HG03025 (cell line): ENCODE measurements around the gene TBCD.

Experiments
- ATAC-seq: cut with Tn5 transposase; IDR thresholded peaks from one replicate; pipeline ENCODE4 v1.9.1; 2021; ENCODE audit warnings: mild to moderate bottlenecking, moderate library complexity; ENCODE audit not compliant: unreplicated experiment, low FRiP score

Gene TBCD

GRCh38 chr17:82805823-82806222 is 54.0 kb downstream of the TBCD start:
- no peak for ATAC-seq

DNA sequence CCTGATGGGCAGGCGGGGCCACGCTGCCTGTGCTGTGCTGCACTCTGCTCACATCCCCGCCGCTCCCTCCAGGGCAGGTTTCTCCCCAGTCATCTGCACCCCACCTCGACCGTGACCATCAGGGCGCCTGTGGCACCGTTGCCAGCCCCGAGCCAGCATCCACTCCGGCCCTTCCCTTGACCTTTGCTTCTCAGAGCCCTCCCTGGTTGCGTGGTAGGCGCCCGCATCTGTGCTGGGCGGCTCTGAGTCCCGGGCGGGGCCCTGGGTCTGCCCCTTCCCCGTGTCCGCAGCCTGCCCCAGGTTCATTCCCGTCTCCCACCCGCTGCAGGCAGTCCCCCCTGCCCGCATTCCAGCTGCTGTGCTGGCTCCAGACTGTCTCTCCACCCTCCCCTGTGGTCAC is 54.8 kb downstream of the TBCD start:
- no peak for ATAC-seq

DNA sequence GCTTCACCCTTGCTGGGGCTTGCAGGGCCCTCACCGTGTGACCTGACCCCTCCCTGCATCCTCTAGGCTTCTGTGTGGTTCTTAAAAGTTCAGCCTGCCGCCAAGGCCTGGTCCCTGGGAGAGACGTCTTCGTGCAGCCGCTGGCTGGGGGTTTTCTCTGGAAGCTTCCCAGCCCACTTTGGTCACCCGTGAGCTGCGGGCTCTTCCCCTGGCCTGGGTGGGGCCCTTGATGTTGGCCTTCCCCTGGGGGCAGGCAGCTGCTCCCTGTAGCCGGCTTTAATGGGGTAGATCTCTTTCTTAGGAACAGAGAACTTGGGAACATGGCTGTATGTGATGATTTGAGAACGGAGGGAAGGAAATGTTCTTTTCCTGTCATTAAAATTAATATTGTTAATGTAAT is 55.2 kb downstream of the TBCD start:
- ATAC-seq, result no peak

GRCh38 chr17:82807562-82807961 is 55.7 kb downstream of the TBCD start:
- ATAC-seq, result no peak

- no peak for ATAC-seq
Observed at GRCh38 chr17:82808006-82808405, 56.1 kb downstream of the TBCD start.

DNA sequence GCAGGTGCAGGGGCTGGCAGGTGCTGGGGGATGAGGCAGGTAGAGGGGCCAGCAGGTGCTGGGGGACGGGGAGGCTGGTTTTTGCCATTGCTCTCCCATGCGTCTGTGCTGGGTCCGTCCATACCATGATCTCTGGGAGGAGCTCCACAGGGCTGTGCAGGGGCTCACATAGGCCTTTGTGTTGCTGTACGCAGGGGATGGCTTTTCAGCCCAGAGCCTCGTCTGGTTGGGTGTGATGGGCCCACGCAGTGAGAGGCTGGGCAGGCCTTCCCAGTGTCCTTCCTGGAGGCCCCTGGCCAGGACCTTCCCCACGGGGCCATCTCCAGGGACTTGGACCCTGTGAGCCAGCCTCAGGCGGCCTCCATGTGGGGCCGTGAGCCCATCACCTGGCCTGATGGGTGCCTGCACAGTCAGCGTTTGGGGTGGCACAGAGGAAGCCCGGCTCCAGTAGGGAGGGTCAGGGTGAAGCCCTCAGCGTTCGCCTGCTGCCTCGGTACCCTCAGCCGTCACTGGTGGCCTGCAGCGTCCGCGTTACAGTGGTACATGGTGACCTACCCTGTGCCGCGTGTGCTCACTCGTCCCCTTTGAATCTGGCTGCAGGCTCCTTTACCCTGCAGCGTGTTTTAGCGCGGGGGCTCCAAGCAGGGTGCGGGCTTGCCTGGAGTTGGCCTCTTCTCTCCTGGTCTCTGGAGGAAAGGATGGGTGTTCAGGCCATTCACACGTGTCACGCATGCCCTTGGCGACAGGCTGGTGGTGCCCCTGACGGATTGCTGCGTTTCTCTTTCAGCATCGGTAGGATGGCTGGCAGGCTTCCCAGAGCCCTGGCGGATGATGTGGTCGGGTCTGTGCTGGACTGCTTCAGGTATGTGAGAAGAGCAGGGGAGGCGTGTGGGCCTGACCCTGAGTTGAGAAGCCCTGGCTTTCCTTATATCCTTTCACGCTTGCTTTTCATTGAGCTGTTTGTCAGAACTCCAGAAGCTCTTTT is 57.3 kb downstream of the TBCD start:
- no peak for ATAC-seq

- ATAC-seq, result no peak
Observed at GRCh38 chr17:82810644-82811430, 59.0 kb downstream of the TBCD start.

- ATAC-seq, result no peak
Observed at GRCh38 chr17:82812058-82812457, 60.2 kb downstream of the TBCD start.

DNA sequence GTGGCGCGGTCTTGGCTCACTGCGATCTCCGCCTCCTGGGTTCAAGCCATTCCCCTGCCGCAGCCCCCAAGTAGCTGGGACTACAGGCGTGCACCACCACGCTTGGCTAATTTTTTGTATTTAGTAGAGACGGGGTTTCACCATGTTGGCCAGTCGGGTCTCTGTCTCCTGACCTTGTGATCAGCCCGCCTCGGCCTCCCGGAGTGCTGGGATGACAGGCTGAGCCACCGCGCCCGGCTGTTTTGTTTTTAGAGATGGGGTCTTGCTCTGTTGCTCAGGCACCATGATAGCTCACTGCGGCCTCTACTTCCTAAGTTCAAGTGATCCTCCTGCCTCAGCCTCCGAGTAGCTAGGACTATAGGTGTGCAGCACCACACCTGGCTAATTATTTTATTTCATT is 60.7 kb downstream of the TBCD start:
- ATAC-seq, result no peak

DNA sequence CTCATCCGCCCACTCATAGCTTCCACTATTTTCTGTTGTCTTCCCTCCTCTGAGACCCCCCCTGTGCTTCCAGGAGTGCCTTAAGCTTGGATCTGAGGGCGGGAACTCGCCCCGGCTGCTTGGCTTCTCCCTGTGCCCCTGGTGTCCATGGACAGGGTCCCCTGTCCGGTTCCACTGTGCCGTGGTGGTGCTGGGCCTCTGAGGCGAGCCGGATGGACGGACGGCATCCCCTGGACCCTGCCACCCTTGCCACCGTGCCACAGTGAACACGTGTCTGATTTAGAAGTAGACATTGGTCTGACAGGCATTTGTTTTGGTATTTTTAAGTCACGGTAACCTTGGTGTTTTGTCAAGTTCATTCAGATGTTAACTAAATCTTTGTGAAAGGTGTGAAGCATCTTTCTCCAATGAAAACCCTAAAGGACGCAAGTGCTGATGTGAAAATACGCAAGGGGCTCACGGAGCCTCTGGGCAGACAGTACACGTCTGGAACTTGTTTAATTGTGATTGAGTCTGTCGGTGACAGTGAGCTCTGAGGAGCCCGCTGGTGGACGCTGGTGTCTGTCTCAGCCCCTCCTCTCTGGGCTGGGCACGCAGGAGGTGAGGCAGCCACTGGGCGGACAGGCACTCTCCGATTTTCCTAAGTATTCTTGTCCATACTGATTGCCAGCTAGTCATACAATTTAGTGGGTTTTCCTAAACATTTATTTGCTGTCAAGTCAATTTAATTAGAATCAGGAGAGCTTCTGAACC is 61.6 kb downstream of the TBCD start:
- no peak for ATAC-seq

- no peak for ATAC-seq
Observed at GRCh38 chr17:82814834-82815233, 63.0 kb downstream of the TBCD start.

- ATAC-seq, result no peak
Observed at GRCh38 chr17:82815354-82815753, 63.5 kb downstream of the TBCD start.

DNA sequence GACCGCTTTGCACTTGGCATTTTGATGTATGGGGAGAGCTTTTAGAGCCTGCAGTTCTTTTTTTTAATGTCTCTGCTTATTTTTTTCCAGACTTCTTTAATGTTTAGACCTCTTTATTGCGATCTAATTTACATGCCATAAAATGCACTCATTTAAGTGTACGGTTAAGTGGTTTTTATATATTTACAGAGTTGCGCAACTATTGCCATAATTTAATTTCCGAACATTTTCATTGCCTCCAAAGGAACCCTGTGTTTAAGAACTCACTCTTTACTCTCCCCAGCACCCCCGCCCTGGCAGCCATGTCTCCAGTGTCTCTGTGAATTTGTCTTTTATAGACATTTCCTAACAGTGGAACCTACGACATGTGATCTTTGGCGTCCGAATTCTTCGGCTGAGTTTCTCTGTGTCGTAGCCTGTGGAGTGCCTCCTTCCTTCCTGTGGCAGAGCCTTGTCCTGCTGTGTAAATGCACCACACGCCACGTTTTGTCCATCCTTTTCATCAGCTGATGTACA is 64.0 kb downstream of the TBCD start:
- no peak for ATAC-seq

- ATAC-seq, result no peak
Observed at GRCh38 chr17:82816358-82816757, 64.5 kb downstream of the TBCD start.

DNA sequence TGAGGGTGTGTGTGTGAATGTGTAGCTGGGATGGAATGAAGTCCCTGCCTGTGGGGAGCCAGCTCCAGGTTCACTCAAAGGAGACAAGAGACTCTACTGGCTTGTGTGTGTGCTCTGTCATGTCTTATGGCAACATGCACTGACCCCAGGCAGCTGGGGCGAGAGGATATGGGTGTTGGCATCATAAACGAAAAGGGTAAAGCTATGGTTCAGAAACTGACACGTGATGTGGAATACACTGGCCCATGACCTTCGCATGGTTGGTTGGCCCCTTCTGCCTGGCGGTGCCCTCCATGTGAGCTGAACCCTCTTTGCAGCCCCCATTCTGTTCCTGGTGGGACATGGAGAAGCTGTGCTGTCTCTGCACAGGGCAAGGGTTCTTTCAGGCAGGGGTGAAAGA is 66.1 kb downstream of the TBCD start:
- no peak for ATAC-seq

- no peak for ATAC-seq
Observed at GRCh38 chr17:82820278-82821251, 68.7 kb downstream of the TBCD start.

DNA sequence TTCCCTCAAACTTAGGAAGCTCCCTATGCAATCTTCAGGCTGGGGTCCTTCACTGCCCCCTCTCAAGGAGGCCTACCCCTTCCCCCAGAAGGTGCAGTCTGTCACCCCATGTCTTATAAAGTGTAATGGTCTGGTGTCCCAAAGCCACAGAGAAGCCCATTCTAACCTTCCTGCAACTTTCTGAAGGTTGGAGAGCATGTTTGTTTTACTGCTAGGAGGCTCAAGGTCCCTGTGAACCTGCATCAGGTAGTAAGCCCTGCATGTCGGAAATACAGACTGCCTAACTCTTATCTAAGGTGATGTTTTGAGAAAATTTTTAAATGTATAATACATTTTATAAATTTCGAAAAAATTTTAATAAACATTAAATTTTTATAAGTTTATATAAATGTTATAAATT is 69.7 kb downstream of the TBCD start:
- no peak for ATAC-seq

- ATAC-seq, result no peak
Observed at GRCh38 chr17:82822281-82822680, 70.4 kb downstream of the TBCD start.

- no peak for ATAC-seq
Observed at GRCh38 chr17:82823004-82823403, 71.1 kb downstream of the TBCD start.
